ENCODE measurements around the gene PRKG2.
A peak's percentile ranks its signal among the peaks of the same experiment; 100 is the strongest.
"Not testable (repeated sequence)": the region's sequence is repeated elsewhere in the genome, so short reads cannot be mapped to it uniquely, and the experiment has no call there.

Gene PRKG2

GRCh38 chr4:81227138-81227537 is 12.1 kb upstream of the PRKG2 start:
- Histone ChIP-seq H3K9ac (ENCODE audit: low read depth, low read length, poor library complexity, severe bottlenecking) (no peak overlapping the region), H3K4me2 (ENCODE audit: low read depth, low read length, poor library complexity, severe bottlenecking) (no peak overlapping the region), H4K20me1 (ENCODE audit: insufficient read depth, low read length, poor library complexity, severe bottlenecking) (no peaks in the 10 kb centered on the region), H3K79me2 (ENCODE audit: insufficient read depth, low read length) (no peaks in the 10 kb centered on the region), H3K9me3 (ENCODE audit: insufficient read depth, low read depth, low read length) (peaks cover 3% of the 10 kb centered on the region; the same call in 1 of the 2 replicates), H3K36me3 (ENCODE audit: insufficient read depth, low read length) (no peaks in the 10 kb centered on the region), H2AFZ (ENCODE audit: low read length) (no peak overlapping the region), H3K9me2 (replicated peaks; ENCODE audit: low read depth, low read length) (no peaks in the 10 kb centered on the region), H3K4me3 (ENCODE audit: low read length, poor library complexity, severe bottlenecking) (no peak overlapping the region), H3K27me3 (ENCODE audit: insufficient read depth, low read length, poor library complexity, severe bottlenecking) (no peaks in the 10 kb centered on the region), H3F3A (ENCODE audit: low read depth) (no peaks in the 10 kb centered on the region), H3K4me1 (ENCODE audit: insufficient read depth, low read length, poor library complexity, severe bottlenecking) (no peaks in the 10 kb centered on the region)
- TF ChIP-seq EZH2phosphoT487 (IDR thresholded peaks at IDR 0.05; ENCODE audit: borderline replicate concordance), result no peak
- no peak for TF ChIP-seq CTCF (conservative IDR thresholded peaks at IDR 0.05; ENCODE audit: low read length)

GRCh38 chr4:81225252-81225651 is 10.2 kb upstream of the PRKG2 start:
- H3K79me2 ChIP-seq (ENCODE audit: insufficient read depth, low read length), result no peaks in the 10 kb centered on the region
- 0 out of 2 replicates have a peak overlapping the region, but pooled peaks have one; percentile 57 for H2AFZ ChIP-seq (ENCODE audit: low read length)
- H4K20me1 ChIP-seq (ENCODE audit: insufficient read depth, low read length, poor library complexity, severe bottlenecking), result no peaks in the 10 kb centered on the region
- H3K4me2 ChIP-seq (ENCODE audit: low read depth, low read length, poor library complexity, severe bottlenecking), result no peak overlapping the region
- no peaks in the 10 kb centered on the region for H3K9me3 ChIP-seq (ENCODE audit: insufficient read depth, low read depth, low read length)
- no peaks in the 10 kb centered on the region for H3F3A ChIP-seq (ENCODE audit: low read depth)
- no peaks in the 10 kb centered on the region for H3K4me1 ChIP-seq (ENCODE audit: insufficient read depth, low read length, poor library complexity, severe bottlenecking)
- H3K9ac ChIP-seq (ENCODE audit: low read depth, low read length, poor library complexity, severe bottlenecking), result no peak overlapping the region
- H3K4me3 ChIP-seq (ENCODE audit: low read length, poor library complexity, severe bottlenecking), result no peak overlapping the region
- no peaks in the 10 kb centered on the region for H3K36me3 ChIP-seq (ENCODE audit: insufficient read depth, low read length)
- no peak for TF ChIP-seq CTCF (conservative IDR thresholded peaks at IDR 0.05; ENCODE audit: low read length)
- no peak for TF ChIP-seq EZH2phosphoT487 (IDR thresholded peaks at IDR 0.05; ENCODE audit: borderline replicate concordance)
- no peaks in the 10 kb centered on the region for H3K27me3 ChIP-seq (ENCODE audit: insufficient read depth, low read length, poor library complexity, severe bottlenecking)
- H3K9me2 ChIP-seq (replicated peaks; ENCODE audit: low read depth, low read length), result no peaks in the 10 kb centered on the region

- H3K4me2 ChIP-seq (ENCODE audit: low read depth, low read length, poor library complexity, severe bottlenecking); H3K9me2 ChIP-seq (replicated peaks; ENCODE audit: low read depth, low read length); H3K4me3 ChIP-seq (ENCODE audit: low read length, poor library complexity, severe bottlenecking); H2AFZ ChIP-seq (ENCODE audit: low read length); H3K79me2 ChIP-seq (ENCODE audit: insufficient read depth, low read length); H3K4me1 ChIP-seq (ENCODE audit: insufficient read depth, low read length, poor library complexity, severe bottlenecking); H3K9ac ChIP-seq (ENCODE audit: low read depth, low read length, poor library complexity, severe bottlenecking); H3F3A ChIP-seq (ENCODE audit: low read depth); H4K20me1 ChIP-seq (ENCODE audit: insufficient read depth, low read length, poor library complexity, severe bottlenecking); H3K27me3 ChIP-seq (ENCODE audit: insufficient read depth, low read length, poor library complexity, severe bottlenecking); H3K9me3 ChIP-seq (ENCODE audit: insufficient read depth, low read depth, low read length); H3K36me3 ChIP-seq (ENCODE audit: insufficient read depth, low read length): not testable (repeated sequence)
These were observed 7.1 kb upstream of the PRKG2 start for GRCh38 chr4:81222082-81222472.

- H3K4me3 ChIP-seq (ENCODE audit: low read length, poor library complexity, severe bottlenecking), result no peak overlapping the region
- H3F3A ChIP-seq (ENCODE audit: low read depth), result no peaks in the 10 kb centered on the region
- H4K20me1 ChIP-seq (ENCODE audit: insufficient read depth, low read length, poor library complexity, severe bottlenecking), result no peaks in the 10 kb centered on the region
- no peak overlapping the region for H3K4me2 ChIP-seq (ENCODE audit: low read depth, low read length, poor library complexity, severe bottlenecking)
- no peak overlapping the region for H2AFZ ChIP-seq (ENCODE audit: low read length)
- no peak overlapping the region for H3K9ac ChIP-seq (ENCODE audit: low read depth, low read length, poor library complexity, severe bottlenecking)
- TF ChIP-seq CTCF (conservative IDR thresholded peaks at IDR 0.05; ENCODE audit: low read length), result no peak
- TF ChIP-seq EZH2phosphoT487 (IDR thresholded peaks at IDR 0.05; ENCODE audit: borderline replicate concordance), result no peak
- no peaks in the 10 kb centered on the region for H3K79me2 ChIP-seq (ENCODE audit: insufficient read depth, low read length)
- H3K9me2 ChIP-seq (replicated peaks; ENCODE audit: low read depth, low read length), result no peaks in the 10 kb centered on the region
- no peaks in the 10 kb centered on the region for H3K4me1 ChIP-seq (ENCODE audit: insufficient read depth, low read length, poor library complexity, severe bottlenecking)
- H3K9me3 ChIP-seq (ENCODE audit: insufficient read depth, low read depth, low read length), result no peaks in the 10 kb centered on the region
- no peaks in the 10 kb centered on the region for H3K27me3 ChIP-seq (ENCODE audit: insufficient read depth, low read length, poor library complexity, severe bottlenecking)
- no peaks in the 10 kb centered on the region for H3K36me3 ChIP-seq (ENCODE audit: insufficient read depth, low read length)
These were observed 6.5 kb upstream of the PRKG2 start for GRCh38 chr4:81221303-81222081.

Measured in Loucy (cell line).